ENCODE results near the gene GASK1A. TPM values are rescaled to one million over a fixed set of nuclear protein-coding genes. Genes with fewer than 3 reads are reported as not detected.

The GASK1A gene
- total RNA-seq, 1 experiment from 2014 or later, result not detected

- CTCF ChIA-PET, result no interaction called here
- POLR2A ChIA-PET (ENCODE audit: unreplicated experiment), result no interaction called here
- BruUV-seq (replicated peaks), result no TSS peak
Observed at GRCh38 chr3:43077707-43078106, 98.6 kb downstream of the GASK1A start.

GRCh38 chr3:43079536-43080332, 100.6 kb downstream of the GASK1A start:
- POLR2A ChIA-PET (ENCODE audit: unreplicated experiment), result no interaction called here
- no TSS peak for BruUV-seq (replicated peaks)
- CTCF ChIA-PET, result no interaction called here

More at GRCh38 chr3:43077707-43078106, 98.6 kb downstream of the GASK1A start:
- H3K4me2 ChIP-seq, result no peak overlapping the region
- H4K20me1 ChIP-seq (ENCODE audit: insufficient read depth), result no peaks in the 10 kb centered on the region
- no peaks in the 10 kb centered on the region; the same call in 1 of the 2 replicates for H3K36me3 ChIP-seq (ENCODE audit: low read depth)
- no peaks in the 10 kb centered on the region for H3K9me2 ChIP-seq (ENCODE audit: insufficient read depth)
- no peaks in the 10 kb centered on the region for H3K79me2 ChIP-seq (ENCODE audit: low read depth)
- H3K4me3 ChIP-seq, result no peak overlapping the region
- H3F3A ChIP-seq (ENCODE audit: insufficient read depth, low read depth), result no peaks in the 10 kb centered on the region
- H3K4me1 ChIP-seq (replicated peaks; ENCODE audit: insufficient read depth), result peaks cover 10% of the 10 kb centered on the region
- TF ChIP-seq CTCF (conservative IDR thresholded peaks at IDR 0.05), result no peak
- H2AFZ ChIP-seq, result no peak overlapping the region
- intact Hi-C loops (cut with micrococcal nuclease; ENCODE audit: unreplicated experiment), result no loop called here
- no peak for DNase-seq
- no peak overlapping the region for H3K27ac ChIP-seq
- H3K27me3 ChIP-seq (ENCODE audit: insufficient read depth, low read depth), result no peaks in the 10 kb centered on the region
- H3K9me3 ChIP-seq (ENCODE audit: insufficient read depth, low read depth), result no peaks in the 10 kb centered on the region

GRCh38 chr3:43080726-43081568, 101.8 kb downstream of the GASK1A start:
- intact Hi-C loops (cut with micrococcal nuclease; ENCODE audit: unreplicated experiment), result no loop called here
- Histone ChIP-seq H3K79me2 (ENCODE audit: low read depth) (no peaks in the 10 kb centered on the region), H3K4me3 (no peak overlapping the region), H3K4me1 (replicated peaks; ENCODE audit: insufficient read depth) (peaks cover 10% of the 10 kb centered on the region), H3K9me2 (ENCODE audit: insufficient read depth) (no peaks in the 10 kb centered on the region), H4K20me1 (ENCODE audit: insufficient read depth) (no peaks in the 10 kb centered on the region), H3K27me3 (ENCODE audit: insufficient read depth, low read depth) (no peaks in the 10 kb centered on the region), H3F3A (ENCODE audit: insufficient read depth, low read depth) (no peaks in the 10 kb centered on the region), H3K36me3 (ENCODE audit: low read depth) (no peaks in the 10 kb centered on the region; the same call in 1 of the 2 replicates), H3K9me3 (ENCODE audit: insufficient read depth, low read depth) (no peaks in the 10 kb centered on the region), H2AFZ (no peak overlapping the region), H3K4me2 (no peak overlapping the region), H3K27ac (no peak overlapping the region)
- ChIA-PET POLR2A (ENCODE audit: unreplicated experiment) (no interaction called here), CTCF (no interaction called here)
- no TSS peak for BruUV-seq (replicated peaks)
- no peak for DNase-seq
- no peak for TF ChIP-seq EZH2 (IDR thresholded peaks at IDR 0.05; ENCODE audit: low read depth)
- no peak for TF ChIP-seq CTCF (conservative IDR thresholded peaks at IDR 0.05)

More at GRCh38 chr3:43079536-43080332, 100.6 kb downstream of the GASK1A start:
- no peaks in the 10 kb centered on the region for H4K20me1 ChIP-seq (ENCODE audit: insufficient read depth)
- no peak overlapping the region for H3K4me3 ChIP-seq
- H3K9me2 ChIP-seq (ENCODE audit: insufficient read depth), result no peaks in the 10 kb centered on the region
- no peaks in the 10 kb centered on the region for H3K9me3 ChIP-seq (ENCODE audit: insufficient read depth, low read depth)
- H3K36me3 ChIP-seq (ENCODE audit: low read depth), result no peaks in the 10 kb centered on the region; the same call in 1 of the 2 replicates
- no peak for DNase-seq
- no peak overlapping the region for H3K4me2 ChIP-seq
- H3K27me3 ChIP-seq (ENCODE audit: insufficient read depth, low read depth), result no peaks in the 10 kb centered on the region
- peaks cover 10% of the 10 kb centered on the region for H3K4me1 ChIP-seq (replicated peaks; ENCODE audit: insufficient read depth)
- no peak for TF ChIP-seq EZH2 (IDR thresholded peaks at IDR 0.05; ENCODE audit: low read depth)
- TF ChIP-seq CTCF (conservative IDR thresholded peaks at IDR 0.05), result no peak
- no peaks in the 10 kb centered on the region for H3F3A ChIP-seq (ENCODE audit: insufficient read depth, low read depth)
- H3K27ac ChIP-seq, result no peak overlapping the region
- no peaks in the 10 kb centered on the region for H3K79me2 ChIP-seq (ENCODE audit: low read depth)
- no peak overlapping the region for H2AFZ ChIP-seq
- intact Hi-C loops (cut with micrococcal nuclease; ENCODE audit: unreplicated experiment), result no loop called here

Measured in PC-9 (cell line).